OCI-LY3 (cell line): ENCODE measurements around the gene JAZF1.

Experiments used
- CTCF ChIP-seq: fragments of 200-600, 300-600 bp; sonication (generic); IDR thresholded peaks from 2 replicates; pipeline ENCODE4 v1.5.1; 2014; ENCODE audit warnings: antibody characterized with exemption, low read length, low read depth
- EZH2phosphoT487 ChIP-seq: fragments of 200-600 bp; shearing (Covaris generic); IDR thresholded peaks from 2 replicates; pipeline ENCODE4 v1.6.1; 2018; ENCODE audit warnings: antibody characterized with exemption, mixed run types, low read depth

GRCh38 chr7:28130277-28130676 is 50.3 kb downstream of the JAZF1 start:
- TF ChIP-seq CTCF (no peak), EZH2phosphoT487 (no peak)
